T-helper 2 cell treated with Interferon-gamma antibody and Interleukin-4, amounts not matched to agents 5 μg/mL and 100 μg/mL, for 36 hours (primary cell): ENCODE measurements around the gene UGT1A6.

Source experiments
- DNase-seq: peaks from one replicate; pipeline ENCODE4 v3.0.0; 2021; ENCODE audit warnings: low spot score
- H3K27ac Mint-ChIP-seq: one replicate; pipeline ENCODE4 v1.8.0; 2021; ENCODE audit warnings: mild to moderate bottlenecking, mixed read lengths
- H3K27me3 Mint-ChIP-seq: one replicate; pipeline ENCODE4 v1.8.0; 2021; ENCODE audit warnings: low read depth, mixed read lengths
- H3K36me3 Mint-ChIP-seq: one replicate; pipeline ENCODE4 v1.8.0; 2021; ENCODE audit warnings: low read depth, mixed read lengths
- H3K4me1 Mint-ChIP-seq: one replicate; pipeline ENCODE4 v1.8.0; 2021; ENCODE audit warnings: low read depth, mixed read lengths
- H3K4me3 Mint-ChIP-seq: one replicate; pipeline ENCODE4 v1.8.0; 2022; ENCODE audit warnings: mild to moderate bottlenecking, moderate library complexity, mixed read lengths
- H3K9me3 Mint-ChIP-seq: one replicate; pipeline ENCODE4 v1.8.0; 2021; ENCODE audit warnings: mixed read lengths

Gene UGT1A6

DNA sequence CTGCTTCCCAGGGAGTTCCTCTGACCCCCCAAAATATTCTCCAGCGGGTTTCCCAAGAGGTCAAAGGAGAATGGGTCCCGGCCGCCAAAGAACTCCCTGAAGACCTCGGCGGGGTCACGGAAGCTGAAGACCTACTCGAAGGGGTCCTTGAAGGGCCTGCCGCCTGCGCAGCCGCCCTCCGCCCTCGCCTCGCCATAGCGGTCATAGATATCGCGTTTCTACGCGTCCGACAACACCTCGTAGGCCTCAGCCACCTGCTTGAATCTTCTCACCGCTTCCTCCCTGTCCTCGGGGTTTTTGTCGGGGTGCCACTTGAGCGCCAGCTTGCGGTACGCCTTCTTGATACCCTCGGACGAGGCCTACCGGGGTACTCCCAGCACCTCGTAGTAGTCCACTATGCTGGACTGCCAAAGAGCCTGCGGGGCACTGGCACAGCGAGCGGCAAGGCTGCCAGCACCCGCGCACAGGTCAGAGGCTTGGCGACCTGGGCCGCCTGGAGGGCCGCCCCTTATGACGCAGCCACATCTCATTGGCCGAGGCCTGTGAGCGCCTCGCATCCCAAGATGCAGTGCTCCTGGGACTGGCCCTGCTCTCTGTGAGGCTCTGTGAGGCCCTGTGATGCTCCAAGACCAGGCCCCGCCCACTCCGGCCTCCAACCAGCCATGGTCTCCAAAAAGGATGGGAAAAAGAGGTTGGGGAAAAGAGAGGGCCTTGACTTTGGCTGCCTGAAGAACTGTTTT is 62.4 kb downstream of the UGT1A6 start:
- DNase-seq = no peak
- Mint-ChIP-seq H3K9me3 (peaks cover 11% of the 10 kb centered on the region), H3K36me3 (no peaks in the 10 kb centered on the region), H3K27ac (no peak overlapping the region), H3K4me3 (no peak overlapping the region), H3K4me1 (no peaks in the 10 kb centered on the region), H3K27me3 (no peaks in the 10 kb centered on the region)

DNA sequence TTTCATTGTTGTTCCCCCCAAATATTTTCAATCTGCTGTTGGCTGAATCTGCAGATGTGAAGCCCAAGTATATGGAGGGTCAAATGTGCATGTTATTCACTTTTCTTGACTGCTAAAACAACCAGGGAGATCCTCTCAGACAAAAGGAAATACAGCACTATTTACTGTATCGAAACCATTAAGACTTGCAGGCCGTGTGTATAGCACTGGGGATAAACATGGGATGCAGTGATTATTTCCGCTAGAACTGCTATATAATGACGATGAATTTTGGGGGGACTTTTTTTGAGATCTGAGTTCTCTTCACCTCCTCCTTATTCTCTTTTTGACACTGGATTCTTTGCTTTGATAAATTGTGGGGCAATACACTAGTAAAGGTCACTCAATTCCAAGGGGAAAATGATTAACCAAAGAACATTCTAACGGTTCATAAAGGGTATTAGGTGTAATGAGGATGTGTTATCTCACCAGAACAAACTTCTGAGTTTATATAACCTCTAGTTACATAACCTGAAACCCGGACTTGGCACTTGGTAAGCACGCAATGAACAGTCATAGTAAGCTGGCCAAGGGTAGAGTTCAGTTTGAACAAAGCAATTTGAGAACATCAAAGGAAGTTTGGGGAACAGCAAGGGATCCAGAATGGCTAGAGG is 63.9 kb downstream of the UGT1A6 start:
- no peak for DNase-seq
- Mint-ChIP-seq H3K4me1 (no peaks in the 10 kb centered on the region), H3K27ac (no peak overlapping the region), H3K27me3 (no peaks in the 10 kb centered on the region), H3K9me3 (peaks cover 2% of the 10 kb centered on the region), H3K4me3 (no peak overlapping the region), H3K36me3 (no peaks in the 10 kb centered on the region)

DNA sequence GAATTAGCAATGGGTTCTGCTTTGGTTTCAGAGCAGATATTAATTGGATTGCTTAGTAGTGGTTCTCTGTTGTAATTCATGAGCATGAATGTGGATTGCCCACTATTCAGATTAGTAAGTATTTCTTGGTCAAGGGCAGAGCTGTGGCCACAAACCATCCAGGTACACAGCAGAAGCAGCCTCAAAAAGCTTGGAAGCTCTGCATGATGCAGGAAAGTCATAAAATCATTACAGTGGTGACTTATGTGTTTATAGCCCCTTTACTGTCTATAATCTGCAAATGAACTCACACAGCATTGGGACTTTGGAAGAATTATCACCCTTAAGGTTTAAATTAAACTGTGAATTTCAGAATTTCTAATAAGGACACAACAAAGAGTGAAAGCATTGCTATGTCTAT is 65.5 kb downstream of the UGT1A6 start:
- H3K27ac Mint-ChIP-seq = no peak overlapping the region
- H3K4me1 Mint-ChIP-seq = no peaks in the 10 kb centered on the region
- no peaks in the 10 kb centered on the region for H3K36me3 Mint-ChIP-seq
- H3K4me3 Mint-ChIP-seq = no peak overlapping the region
- DNase-seq = no peak
- H3K9me3 Mint-ChIP-seq = no peaks in the 10 kb centered on the region
- peaks cover 2% of the 10 kb centered on the region for H3K27me3 Mint-ChIP-seq

DNA sequence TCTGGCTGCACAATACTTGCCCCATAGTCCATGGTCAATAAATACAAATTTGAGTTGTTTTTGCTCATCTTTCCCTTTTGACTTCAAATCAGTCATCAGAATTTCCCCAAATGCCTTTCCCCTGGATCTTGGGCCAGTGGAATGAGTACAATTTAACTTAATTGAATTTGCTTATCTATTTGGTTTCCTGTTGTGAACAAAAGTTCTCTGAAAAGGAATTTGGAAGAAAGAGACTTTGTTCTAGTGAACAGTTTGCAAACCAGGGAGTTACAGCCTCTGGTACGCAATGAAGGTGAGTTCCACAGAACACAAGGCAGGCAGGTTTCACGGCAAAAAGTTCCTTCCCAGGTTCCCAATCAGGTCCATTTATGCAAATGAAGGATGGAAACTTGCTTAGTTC is 66.2 kb downstream of the UGT1A6 start:
- no peaks in the 10 kb centered on the region for H3K9me3 Mint-ChIP-seq

DNA sequence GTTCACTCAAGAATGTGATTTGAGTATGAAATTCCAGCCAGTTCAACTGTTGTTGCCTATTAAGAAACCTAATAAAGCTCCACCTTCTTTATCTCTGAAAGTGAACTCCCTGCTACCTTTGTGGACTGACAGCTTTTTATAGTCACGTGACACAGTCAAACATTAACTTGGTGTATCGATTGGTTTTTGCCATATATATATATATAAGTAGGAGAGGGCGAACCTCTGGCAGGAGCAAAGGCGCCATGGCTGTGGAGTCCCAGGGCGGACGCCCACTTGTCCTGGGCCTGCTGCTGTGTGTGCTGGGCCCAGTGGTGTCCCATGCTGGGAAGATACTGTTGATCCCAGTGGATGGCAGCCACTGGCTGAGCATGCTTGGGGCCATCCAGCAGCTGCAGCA is 67.4 kb downstream of the UGT1A6 start, which contains the start of gene UGT1A1:
Gene UGT1A1, plus strand, starts transcription at position 228 of the 400 bp plus-strand sequence. Its CDS starts 18 bp downstream, at position 246.
- H3K4me1 Mint-ChIP-seq = no peaks in the 10 kb centered on the region
- no peak for DNase-seq
- peaks cover 11% of the 10 kb centered on the region for H3K27me3 Mint-ChIP-seq
- H3K4me3 Mint-ChIP-seq = no peak within 1 kb of the TSS
- H3K36me3 Mint-ChIP-seq = no peaks in the 10 kb centered on the region
- no peaks in the 10 kb centered on the region for H3K9me3 Mint-ChIP-seq
- H3K27ac Mint-ChIP-seq = no peak within 1 kb of the TSS

More for the DNA sequence above, 66.2 kb downstream of the UGT1A6 start:
- Mint-ChIP-seq H3K4me3 (no peak overlapping the region), H3K27ac (no peak overlapping the region), H3K27me3 (peaks cover 9% of the 10 kb centered on the region), H3K4me1 (no peaks in the 10 kb centered on the region), H3K36me3 (no peaks in the 10 kb centered on the region)
- DNase-seq = no peak

DNA sequence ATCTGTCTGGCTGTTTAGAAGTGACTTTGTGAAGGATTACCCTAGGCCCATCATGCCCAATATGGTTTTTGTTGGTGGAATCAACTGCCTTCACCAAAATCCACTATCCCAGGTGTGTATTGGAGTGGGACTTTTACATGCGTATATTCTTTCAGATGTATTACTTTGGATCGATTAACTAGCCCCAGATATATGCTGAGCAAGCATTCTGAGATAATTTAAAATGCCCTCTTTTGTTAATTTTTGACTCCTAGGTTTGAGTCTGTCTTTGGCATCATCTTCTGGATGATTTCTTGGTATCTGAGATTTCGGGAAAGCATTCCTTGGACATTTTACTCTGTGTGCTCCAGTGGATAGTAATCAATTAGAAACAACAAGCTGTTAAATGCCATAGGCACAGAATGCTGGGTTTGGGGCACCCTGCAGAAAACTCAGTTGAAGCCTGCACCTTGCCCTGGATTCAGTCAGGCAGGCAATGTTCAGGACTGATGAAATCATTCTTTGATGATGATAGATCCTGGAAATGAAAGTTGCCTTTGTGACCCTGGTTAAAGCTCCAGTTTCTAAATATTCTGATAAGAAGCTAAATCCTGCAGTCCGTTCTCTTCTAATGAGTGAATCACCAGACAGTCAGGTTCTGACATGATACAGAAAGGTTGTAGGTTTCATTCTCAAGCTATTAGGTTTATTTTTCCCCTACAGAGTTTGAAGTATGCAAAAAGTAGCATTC is 68.5 kb downstream of the UGT1A6 start:
- Mint-ChIP-seq H3K9me3 (no peaks in the 10 kb centered on the region), H3K27me3 (peaks cover 11% of the 10 kb centered on the region), H3K36me3 (no peaks in the 10 kb centered on the region), H3K4me3 (no peak overlapping the region), H3K4me1 (no peaks in the 10 kb centered on the region), H3K27ac (no peak overlapping the region)
- DNase-seq = no peak

DNA sequence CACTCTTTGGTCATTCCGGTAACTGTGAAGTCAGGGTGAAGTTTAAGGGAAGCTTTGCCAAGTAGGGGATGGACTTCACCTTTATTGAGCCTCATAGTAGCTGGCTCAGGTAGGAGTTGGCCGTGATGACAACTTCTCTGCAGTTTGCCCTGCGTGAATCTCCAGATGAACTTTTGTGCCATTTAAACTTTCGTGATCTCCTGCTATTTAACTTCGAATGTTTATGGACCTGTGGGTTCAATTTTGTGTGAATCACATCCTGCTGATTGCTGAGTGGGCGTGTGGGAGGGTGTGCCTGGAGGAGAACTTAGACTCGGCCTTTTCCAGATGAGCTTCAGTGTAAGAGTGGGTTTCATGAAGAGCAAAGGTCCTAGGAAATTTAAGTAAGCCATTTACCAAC is 71.6 kb downstream of the UGT1A6 start:
- Mint-ChIP-seq H3K36me3 (no peaks in the 10 kb centered on the region), H3K4me1 (no peaks in the 10 kb centered on the region), H3K27me3 (peaks cover 13% of the 10 kb centered on the region), H3K4me3 (no peak overlapping the region), H3K27ac (no peak overlapping the region), H3K9me3 (no peaks in the 10 kb centered on the region)
- DNase-seq = no peak

DNA sequence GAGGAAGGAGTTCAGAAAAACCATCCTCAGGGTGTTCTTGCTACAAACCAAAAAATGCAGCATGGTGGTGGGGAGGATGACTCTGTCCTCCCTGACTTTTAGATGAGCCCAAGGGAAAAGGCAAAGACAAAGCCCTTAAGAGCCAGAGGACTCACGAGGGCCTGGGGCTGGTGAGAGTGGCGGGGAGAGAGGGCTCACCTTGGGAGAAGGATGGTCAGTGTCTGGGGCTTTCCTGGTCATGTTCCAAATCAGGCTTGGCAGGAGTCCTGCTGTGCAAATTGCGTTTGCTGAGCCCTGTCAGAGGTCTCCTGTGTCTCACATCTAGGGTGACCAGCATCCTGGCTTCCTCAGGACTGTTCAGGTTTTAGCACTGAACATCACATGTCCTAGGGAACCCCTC is 72.1 kb downstream of the UGT1A6 start:
- Mint-ChIP-seq H3K27ac (no peak overlapping the region), H3K4me3 (no peak overlapping the region), H3K9me3 (no peaks in the 10 kb centered on the region), H3K27me3 (peaks cover 13% of the 10 kb centered on the region), H3K36me3 (no peaks in the 10 kb centered on the region), H3K4me1 (no peaks in the 10 kb centered on the region)
- no peak for DNase-seq

DNA sequence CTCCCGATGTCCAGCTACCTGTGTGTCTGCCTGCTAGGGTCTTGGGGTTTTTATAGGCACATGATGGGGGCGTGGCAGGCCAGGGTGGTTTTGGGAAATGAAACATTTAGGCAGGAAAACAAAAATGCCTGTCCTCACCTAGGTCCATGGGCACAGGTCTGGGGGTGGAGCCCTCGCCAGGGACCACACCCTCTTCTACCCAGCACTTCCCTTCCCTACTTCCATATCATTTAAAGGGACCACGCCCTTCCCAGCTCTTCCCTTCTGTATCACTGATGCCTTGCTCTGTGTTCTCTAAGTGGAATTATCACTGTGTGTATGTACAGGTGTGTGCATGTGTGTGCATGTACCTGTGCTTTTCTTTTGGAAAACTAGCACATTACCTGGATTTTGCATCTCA is 73.7 kb downstream of the UGT1A6 start:
- H3K36me3 Mint-ChIP-seq = no peaks in the 10 kb centered on the region
- H3K9me3 Mint-ChIP-seq = no peaks in the 10 kb centered on the region
- H3K4me3 Mint-ChIP-seq = no peak overlapping the region
- peaks cover 13% of the 10 kb centered on the region for H3K27me3 Mint-ChIP-seq
- no peak overlapping the region for H3K27ac Mint-ChIP-seq
- no peaks in the 10 kb centered on the region for H3K4me1 Mint-ChIP-seq
- DNase-seq = no peak

DNA sequence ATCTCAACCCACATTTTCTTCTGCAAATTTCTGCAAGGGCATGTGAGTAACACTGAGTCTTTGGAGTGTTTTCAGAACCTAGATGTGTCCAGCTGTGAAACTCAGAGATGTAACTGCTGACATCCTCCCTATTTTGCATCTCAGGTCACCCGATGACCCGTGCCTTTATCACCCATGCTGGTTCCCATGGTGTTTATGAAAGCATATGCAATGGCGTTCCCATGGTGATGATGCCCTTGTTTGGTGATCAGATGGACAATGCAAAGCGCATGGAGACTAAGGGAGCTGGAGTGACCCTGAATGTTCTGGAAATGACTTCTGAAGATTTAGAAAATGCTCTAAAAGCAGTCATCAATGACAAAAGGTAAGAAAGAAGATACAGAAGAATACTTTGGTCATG is 75.4 kb downstream of the UGT1A6 start:
- peaks cover 10% of the 10 kb centered on the region for H3K27me3 Mint-ChIP-seq
- H3K4me1 Mint-ChIP-seq = no peaks in the 10 kb centered on the region
- DNase-seq = no peak
- H3K27ac Mint-ChIP-seq = no peak overlapping the region
- H3K36me3 Mint-ChIP-seq = no peaks in the 10 kb centered on the region
- H3K9me3 Mint-ChIP-seq = no peaks in the 10 kb centered on the region
- H3K4me3 Mint-ChIP-seq = no peak overlapping the region

DNA sequence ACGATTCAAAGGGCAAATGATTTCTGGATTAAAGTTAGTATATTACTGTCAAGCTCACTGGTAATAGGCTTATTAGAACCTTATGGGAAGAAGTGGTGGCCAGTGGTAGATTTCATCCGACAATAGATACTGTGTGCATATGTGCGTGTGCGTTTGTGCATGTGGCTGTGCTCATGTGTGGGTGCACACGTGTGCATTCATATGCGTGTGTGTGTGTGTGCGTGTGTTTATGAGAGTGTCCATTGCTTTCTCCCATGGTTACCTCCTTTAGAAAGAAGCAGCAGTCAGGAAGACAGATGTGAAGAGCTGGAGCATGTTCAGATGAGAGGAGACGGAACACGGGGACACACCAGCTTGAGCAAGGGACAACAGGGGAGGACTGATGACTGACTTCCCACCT is 76.6 kb downstream of the UGT1A6 start:
- Mint-ChIP-seq H3K27me3 (peaks cover 4% of the 10 kb centered on the region), H3K27ac (no peak overlapping the region), H3K4me1 (no peaks in the 10 kb centered on the region), H3K4me3 (no peak overlapping the region), H3K36me3 (no peaks in the 10 kb centered on the region), H3K9me3 (no peaks in the 10 kb centered on the region)
- no peak for DNase-seq

DNA sequence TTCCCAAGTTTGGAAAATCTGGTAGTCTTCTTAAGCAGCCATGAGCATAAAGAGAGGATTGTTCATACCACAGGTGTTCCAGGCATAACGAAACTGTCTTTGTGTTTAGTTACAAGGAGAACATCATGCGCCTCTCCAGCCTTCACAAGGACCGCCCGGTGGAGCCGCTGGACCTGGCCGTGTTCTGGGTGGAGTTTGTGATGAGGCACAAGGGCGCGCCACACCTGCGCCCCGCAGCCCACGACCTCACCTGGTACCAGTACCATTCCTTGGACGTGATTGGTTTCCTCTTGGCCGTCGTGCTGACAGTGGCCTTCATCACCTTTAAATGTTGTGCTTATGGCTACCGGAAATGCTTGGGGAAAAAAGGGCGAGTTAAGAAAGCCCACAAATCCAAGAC is 79.5 kb downstream of the UGT1A6 start:
- Mint-ChIP-seq H3K4me3 (no peak overlapping the region), H3K9me3 (peaks cover 3% of the 10 kb centered on the region), H3K27me3 (no peaks in the 10 kb centered on the region)

DNA sequence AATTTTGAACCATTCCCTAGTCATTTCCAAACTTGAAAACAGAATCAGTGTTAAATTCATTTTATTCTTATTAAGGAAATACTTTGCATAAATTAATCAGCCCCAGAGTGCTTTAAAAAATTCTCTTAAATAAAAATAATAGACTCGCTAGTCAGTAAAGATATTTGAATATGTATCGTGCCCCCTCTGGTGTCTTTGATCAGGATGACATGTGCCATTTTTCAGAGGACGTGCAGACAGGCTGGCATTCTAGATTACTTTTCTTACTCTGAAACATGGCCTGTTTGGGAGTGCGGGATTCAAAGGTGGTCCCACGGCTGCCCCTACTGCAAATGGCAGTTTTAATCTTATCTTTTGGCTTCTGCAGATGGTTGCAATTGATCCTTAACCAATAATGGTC is 79.9 kb downstream of the UGT1A6 start:
- no peak overlapping the region for H3K27ac Mint-ChIP-seq

More for the DNA sequence above, 79.5 kb downstream of the UGT1A6 start:
- Mint-ChIP-seq H3K4me1 (no peaks in the 10 kb centered on the region), H3K36me3 (no peaks in the 10 kb centered on the region), H3K27ac (no peak overlapping the region)
- DNase-seq = no peak

DNA sequence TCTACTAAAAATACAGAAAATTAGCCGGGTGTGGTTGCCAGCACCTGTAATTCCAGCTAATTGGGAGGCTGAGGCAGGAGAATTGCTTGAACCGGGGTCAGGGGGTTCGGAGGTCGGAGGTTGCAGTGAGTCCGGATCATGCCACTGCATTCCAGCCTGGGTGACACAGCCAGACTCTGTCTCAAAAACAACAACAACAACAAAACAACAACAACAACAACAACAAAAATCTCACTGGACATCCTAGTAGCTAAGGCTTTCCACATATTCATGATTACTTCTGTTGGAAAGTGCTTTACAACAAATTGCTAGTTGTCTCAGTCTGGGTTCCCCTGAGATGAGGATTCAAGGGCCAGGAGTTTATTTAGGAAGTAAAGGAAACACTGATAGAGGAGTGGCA is 81.2 kb downstream of the UGT1A6 start:
- H3K4me1 Mint-ChIP-seq = no peaks in the 10 kb centered on the region
- H3K9me3 Mint-ChIP-seq = peaks cover 3% of the 10 kb centered on the region
- H3K4me3 Mint-ChIP-seq = no peak overlapping the region
- DNase-seq = no peak
- no peaks in the 10 kb centered on the region for H3K27me3 Mint-ChIP-seq
- H3K27ac Mint-ChIP-seq = no peak overlapping the region
- H3K36me3 Mint-ChIP-seq = no peaks in the 10 kb centered on the region

More for the DNA sequence above, 79.9 kb downstream of the UGT1A6 start:
- H3K4me3 Mint-ChIP-seq = no peak overlapping the region
- H3K4me1 Mint-ChIP-seq = no peaks in the 10 kb centered on the region
- peaks cover 3% of the 10 kb centered on the region for H3K9me3 Mint-ChIP-seq
- H3K36me3 Mint-ChIP-seq = no peaks in the 10 kb centered on the region
- DNase-seq = no peak
- H3K27me3 Mint-ChIP-seq = no peaks in the 10 kb centered on the region
